Skin of body (tissue), 2 donors: Measurements from ENCODE around the gene MAP2K2. TPM values are rescaled to one million over a fixed set of nuclear protein-coding genes. Genes with fewer than 3 reads are reported as not detected.
"Not testable (repeated sequence)": the region's sequence is repeated elsewhere in the genome, so short reads cannot be mapped to it uniquely, and the experiment has no call there.

Source experiments
- DNase-seq: peaks from one replicate; lab custom pipeline; 2025; lab: John Stamatoyannopoulos, UW
- total RNA-seq: library from RNA; depleted of rRNA; stranded (reverse); fragments of >200 nt; gene quantifications from one replicate; pipeline ENCODE4 v1.2.3, GENCODE V29; 2014

Gene MAP2K2
- total RNA-seq, 1 donor from 2014 or later, result 54.5 TPM

- peak; percentile 4 for DNase-seq
Measured at GRCh38 chr19:4130744-4131438, 7.0 kb upstream of the MAP2K2 start.

DNA sequence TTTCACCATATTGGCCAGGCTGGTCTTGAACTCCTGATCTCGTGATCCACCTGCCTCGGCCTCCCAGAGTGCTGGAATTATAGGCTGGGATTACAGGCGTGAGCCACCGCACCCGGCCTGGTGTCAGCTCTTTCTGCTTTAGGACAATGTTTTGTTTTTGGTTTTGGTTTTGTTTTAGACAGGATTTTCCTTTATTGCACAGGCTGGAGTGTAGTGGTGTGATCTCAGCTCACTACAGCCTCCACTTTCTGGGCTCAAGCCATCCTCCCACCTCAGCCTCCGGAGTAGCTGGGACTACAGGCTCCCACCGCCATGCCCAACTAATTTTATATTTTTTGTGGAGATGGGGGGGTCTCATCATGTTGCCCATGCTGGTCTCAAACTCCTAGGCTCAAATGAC lies 5.1 kb upstream of the MAP2K2 start:
- not testable (repeated sequence) for DNase-seq

DNA sequence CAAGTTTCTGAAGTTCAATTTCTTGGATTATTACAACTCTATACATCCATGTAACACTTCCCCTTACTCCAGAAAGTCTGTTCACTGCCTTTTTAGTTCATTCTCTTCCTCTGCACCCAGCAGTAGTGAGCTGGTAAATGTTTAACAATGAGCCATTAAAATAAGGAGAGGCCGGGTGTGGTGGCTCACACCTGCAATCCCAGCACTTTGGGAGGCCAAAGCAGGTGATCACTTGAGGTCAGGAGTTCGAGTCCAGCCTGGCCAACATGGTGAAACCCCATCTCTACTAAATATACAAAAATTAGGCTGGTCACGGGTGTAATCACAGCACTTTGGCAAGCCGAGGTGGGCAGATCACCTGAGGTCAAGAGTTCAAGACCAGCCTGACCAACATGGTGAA lies 3.4 kb upstream of the MAP2K2 start:
- DNase-seq, result not testable (repeated sequence)

GRCh38 chr19:4124638-4125037 lies 716 bp upstream of the MAP2K2 start:
- DNase-seq, result no peak

DNA sequence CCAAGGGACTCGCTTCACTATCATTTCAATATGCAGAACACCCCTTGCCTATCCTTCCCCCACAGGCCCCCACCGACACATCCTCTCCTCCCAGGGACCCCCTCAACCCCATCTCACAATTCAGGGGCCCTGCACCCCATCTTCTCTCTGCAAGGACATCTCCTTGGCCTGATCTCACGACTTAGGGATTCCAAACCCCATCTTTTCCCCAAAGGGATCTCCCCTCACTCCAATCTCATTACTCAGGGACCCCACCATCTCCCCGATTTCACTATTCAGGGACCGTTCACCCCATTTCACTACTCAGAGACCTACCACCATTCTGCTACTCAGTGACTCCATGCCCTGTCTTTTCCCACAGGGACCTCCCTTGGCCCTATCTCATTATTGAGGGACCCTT lies 1.4 kb downstream of the MAP2K2 start:
- DNase-seq, result no peak

- DNase-seq, result no peak
Measured at GRCh38 chr19:4121815-4122214, 2.1 kb downstream of the MAP2K2 start.

- no peak for DNase-seq
Measured at GRCh38 chr19:4121273-4121612, 2.7 kb downstream of the MAP2K2 start.

- DNase-seq, result no peak
Measured at GRCh38 chr19:4120559-4121272, 3.2 kb downstream of the MAP2K2 start.

DNA sequence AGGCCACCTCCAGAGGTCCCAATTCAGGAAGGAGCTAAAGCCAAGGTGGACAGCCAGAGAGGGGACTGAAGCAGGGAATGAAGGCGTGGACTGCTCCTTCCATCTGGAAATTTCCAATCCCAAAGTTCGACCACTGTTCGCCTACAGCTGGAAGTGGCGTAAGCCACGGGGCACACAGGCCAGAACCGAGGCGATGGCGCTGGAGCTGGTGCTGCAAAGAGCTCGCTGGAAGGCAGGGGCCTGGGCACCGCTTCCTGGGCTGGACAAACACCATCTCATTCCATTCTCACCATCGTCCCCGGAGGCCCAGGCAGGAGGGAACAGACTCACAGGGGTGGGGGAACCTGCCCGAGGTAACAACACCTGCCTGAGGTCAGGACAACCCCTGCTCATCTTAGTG lies 4.2 kb downstream of the MAP2K2 start:
- DNase-seq, result no peak

GRCh38 chr19:4115818-4116385 lies 8.0 kb downstream of the MAP2K2 start:
- DNase-seq, result no peak

- DNase-seq, result no peak
Measured at GRCh38 chr19:4115050-4115817, 8.7 kb downstream of the MAP2K2 start.

DNA sequence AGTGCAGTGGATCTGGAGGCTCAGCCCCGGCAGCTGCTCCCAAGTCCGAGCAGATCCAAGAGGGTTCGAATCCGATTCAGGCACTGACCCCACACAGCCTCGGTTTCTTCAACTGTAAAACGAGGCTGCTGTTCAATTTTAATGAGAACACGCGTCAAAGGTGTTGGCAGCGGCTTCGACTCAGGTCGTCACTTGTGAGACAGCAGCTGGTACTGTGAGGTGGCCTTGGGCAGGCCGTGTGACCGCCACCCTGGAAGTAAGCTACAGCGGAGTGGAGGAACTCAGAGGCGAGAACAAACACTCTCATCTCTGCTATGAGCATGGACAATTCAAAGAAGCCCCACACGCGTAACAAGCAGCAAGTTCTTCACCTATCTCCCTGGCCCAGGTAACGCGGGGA lies 9.7 kb downstream of the MAP2K2 start:
- DNase-seq, result no peak

DNA sequence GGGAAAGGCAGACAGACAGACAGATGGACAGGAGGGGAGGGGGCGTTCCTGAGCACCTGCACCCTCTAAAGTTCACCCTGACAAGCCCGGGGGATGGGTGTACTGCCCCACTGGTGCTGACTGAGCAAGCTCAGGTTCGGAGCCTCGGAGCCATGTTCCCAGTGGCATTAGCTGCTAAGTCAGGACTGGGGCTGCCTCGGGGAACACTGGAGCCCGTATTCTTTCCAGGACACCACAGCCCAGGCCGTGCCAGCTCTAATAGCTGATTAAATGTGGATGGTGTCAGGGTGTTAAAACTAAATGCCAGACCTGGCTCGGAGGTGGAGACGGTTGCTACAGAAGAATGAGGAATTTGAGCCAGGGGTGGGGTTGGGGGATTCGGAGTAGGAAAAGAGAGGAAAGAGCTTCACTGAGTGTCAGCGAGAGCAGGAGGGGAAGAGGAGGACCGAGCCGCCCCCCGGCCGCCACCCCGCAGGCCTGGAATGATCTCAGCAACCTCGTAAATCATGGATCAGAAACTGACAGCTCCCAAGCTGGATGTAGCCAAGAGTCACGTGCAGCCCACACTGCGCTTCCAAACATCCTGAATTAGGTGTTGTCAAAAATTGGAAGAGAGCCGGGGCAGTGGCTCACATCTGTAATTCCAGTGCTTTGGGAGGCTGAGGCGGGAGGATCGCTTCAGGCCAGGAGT lies 10.4 kb downstream of the MAP2K2 start:
- no peak for DNase-seq

GRCh38 chr19:4112367-4112766 lies 11.6 kb downstream of the MAP2K2 start:
- DNase-seq, result no peak

DNA sequence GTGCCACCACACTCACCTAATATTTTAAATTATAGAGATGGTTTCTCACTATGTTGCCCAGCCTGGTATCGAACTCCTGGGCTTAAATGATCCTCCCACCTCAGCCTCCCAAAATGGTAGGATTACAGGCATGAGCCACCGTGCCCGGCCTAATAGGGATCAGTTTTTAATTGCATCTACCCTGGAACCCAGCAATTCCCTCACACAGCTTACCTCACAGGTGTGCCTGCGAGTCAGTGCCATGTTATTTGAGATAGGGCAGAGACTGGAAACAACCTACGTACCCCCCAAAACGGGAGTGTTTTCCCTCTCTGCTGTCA lies 14.3 kb downstream of the MAP2K2 start:
- DNase-seq, result no peak

DNA sequence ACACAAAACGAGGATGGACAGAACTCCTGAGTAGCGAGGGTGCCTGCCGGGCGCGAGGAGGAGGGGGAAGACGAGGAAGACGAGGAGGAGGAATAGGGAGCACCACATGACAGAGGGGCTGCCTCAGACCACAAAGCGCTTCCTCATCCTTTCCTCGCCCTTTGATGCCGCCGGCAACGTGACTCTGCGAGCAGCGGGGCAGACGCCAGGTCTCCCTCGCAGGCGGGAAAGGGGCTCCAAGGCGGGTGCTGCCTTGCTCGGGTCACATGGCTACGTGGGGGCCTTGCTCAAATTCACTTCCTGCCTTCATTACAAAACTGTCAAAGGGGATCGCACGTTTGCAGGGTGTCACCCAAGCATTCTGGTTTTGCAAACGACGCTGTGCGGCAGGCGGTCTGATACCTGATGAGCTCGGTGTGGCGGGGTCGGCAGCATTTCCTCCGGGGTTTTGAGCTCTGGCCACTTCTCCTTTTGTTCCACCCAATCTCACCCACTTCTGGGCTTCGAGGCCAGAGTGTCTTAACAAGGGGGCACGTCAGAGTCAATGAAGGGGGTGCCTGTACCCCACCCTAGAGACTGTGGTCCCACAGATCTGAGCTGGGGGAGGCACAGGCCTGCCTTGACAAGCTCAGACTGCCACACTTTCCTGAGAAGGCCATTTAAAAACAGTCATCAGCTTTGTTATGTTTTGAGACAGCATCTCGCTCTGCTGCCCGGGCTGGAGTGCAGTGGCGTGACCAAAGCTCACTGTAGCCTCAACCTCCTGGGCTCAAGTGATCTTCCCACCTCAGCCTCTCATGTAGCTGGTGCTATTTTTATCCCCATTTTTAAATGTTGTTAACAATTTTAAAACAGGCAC lies 14.9 kb downstream of the MAP2K2 start:
- DNase-seq, result no peak

GRCh38 chr19:4103080-4103433 lies 20.9 kb downstream of the MAP2K2 start:
- no peak for DNase-seq

DNA sequence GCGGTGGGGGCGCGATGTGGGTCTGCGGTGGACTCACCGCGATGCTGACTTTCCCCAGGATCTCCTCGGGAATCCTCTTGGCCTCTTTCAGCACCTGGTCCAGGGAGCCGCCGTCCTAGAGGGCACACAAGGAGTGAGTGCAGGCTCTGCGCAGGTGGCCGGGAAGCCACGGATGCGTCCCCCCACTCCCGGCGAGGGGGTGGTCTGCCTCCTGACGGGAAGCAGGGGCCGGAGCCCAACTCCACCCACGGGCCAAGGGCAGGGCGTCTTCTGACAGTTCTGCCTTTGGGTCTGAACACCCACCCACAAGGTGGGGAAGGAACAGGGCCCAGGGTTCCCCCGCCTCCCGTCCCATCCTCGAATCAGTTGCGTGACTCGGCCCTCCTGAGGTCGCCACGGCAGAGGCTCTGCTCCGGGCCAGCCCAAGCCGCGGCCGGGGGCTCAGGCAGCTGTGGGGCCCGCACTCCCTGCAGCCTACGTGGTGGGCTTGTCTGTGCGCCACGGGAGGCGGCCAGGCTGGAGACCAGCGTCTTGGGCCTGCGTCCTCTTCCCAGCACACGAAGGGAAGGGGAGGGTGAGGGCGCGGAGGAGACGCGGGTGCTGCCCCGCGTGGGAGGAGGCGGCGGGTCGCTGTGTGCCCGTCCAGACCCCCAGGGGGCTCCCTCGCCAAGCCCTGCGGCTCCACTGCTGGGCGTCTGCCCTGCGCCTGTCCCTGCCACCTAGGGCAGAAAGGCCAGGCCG lies 21.4 kb downstream of the MAP2K2 start:
- DNase-seq, result no peak

GRCh38 chr19:4101496-4101770 lies 22.5 kb downstream of the MAP2K2 start:
- DNase-seq, result no peak
